GM12872 (cell line): ENCODE results near the gene MMP14.

Experiments
- TF ChIP-seq, protein P1 (sequence below): IDR thresholded peaks from 3 replicates; pipeline ENCODE4 v1.5.1; 2011; ENCODE audit warnings: low read depth, mild to moderate bottlenecking, low read length, moderate library complexity; ENCODE audit not compliant: insufficient read depth

The MMP14 gene

DNA sequence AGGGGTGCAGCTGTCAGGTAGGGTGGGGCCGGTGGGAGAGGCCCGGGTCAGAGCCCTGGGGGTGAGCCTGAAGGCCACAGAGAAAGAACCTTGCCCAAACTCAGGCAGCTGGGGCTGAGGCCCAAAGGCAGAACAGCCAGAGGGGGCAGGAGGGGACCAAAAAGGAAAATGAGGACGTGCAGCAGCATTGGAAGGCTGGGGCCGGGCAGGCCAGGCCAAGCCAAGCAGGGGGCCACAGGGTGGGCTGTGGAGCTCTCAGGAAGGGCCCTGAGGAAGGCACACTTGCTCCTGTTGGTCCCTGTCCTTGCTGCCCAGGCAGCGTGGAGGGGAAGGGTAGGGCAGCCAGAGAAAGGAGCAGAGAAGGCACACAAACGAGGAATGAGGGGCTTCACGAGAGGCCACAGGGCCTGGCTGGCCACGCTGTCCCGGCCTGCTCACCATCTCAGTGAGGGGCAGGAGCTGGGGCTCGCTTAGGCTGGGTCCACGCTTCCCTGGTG is 10.5 kb downstream of the MMP14 start:
- TF ChIP-seq, protein P1, sequence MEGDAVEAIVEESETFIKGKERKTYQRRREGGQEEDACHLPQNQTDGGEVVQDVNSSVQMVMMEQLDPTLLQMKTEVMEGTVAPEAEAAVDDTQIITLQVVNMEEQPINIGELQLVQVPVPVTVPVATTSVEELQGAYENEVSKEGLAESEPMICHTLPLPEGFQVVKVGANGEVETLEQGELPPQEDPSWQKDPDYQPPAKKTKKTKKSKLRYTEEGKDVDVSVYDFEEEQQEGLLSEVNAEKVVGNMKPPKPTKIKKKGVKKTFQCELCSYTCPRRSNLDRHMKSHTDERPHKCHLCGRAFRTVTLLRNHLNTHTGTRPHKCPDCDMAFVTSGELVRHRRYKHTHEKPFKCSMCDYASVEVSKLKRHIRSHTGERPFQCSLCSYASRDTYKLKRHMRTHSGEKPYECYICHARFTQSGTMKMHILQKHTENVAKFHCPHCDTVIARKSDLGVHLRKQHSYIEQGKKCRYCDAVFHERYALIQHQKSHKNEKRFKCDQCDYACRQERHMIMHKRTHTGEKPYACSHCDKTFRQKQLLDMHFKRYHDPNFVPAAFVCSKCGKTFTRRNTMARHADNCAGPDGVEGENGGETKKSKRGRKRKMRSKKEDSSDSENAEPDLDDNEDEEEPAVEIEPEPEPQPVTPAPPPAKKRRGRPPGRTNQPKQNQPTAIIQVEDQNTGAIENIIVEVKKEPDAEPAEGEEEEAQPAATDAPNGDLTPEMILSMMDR = no peak

- TF ChIP-seq, protein P1 = peak; percentile 38
These were observed 11.4 kb downstream of the MMP14 start for GRCh38 chr14:22847661-22848341.

- TF ChIP-seq, protein P1 = no peak
These were observed 12.2 kb downstream of the MMP14 start for GRCh38 chr14:22848351-22849164.

GRCh38 chr14:22849212-22849819 is 12.9 kb downstream of the MMP14 start:
- TF ChIP-seq, protein P1 = no peak

- TF ChIP-seq, protein P1 = no peak
These were observed 14.8 kb downstream of the MMP14 start for GRCh38 chr14:22850944-22851764.

GRCh38 chr14:22852599-22852939 is 16.2 kb downstream of the MMP14 start:
- TF ChIP-seq, protein P1 = no peak
